IPS DF 4.7 (cell line): ENCODE measurements around the gene GORAB.

Experiments
- DNase-seq: peaks from one replicate; pipeline ENCODE4 v3.0.0-alpha.2; 2013; ENCODE audit warnings: low spot score; ENCODE audit errors: extremely low read depth

GORAB gene

GRCh38 chr1:170531758-170532657 lies at the start of gene GORAB:
TSS of gene GORAB (plus strand) at chr1:170532166. CDS start at chr1:170532224, 58 bp downstream.
- DNase-seq, result peak; percentile 60

GRCh38 chr1:170483051-170483450 lies 48.9 kb upstream of the GORAB start:
- DNase-seq, result no peak

- no peak for DNase-seq
Observed at GRCh38 chr1:170487503-170487902, 44.5 kb upstream of the GORAB start.

- no peak for DNase-seq
Observed at GRCh38 chr1:170491291-170491690, 40.7 kb upstream of the GORAB start.

- no peak for DNase-seq
Observed at GRCh38 chr1:170494369-170494768, 37.6 kb upstream of the GORAB start.

- no peak for DNase-seq
Observed at GRCh38 chr1:170495006-170495405, 37.0 kb upstream of the GORAB start.

GRCh38 chr1:170498876-170499275 lies 33.1 kb upstream of the GORAB start:
- no peak for DNase-seq

GRCh38 chr1:170503665-170504064 lies 28.3 kb upstream of the GORAB start:
- no peak for DNase-seq

- DNase-seq, result no peak
Observed at GRCh38 chr1:170510163-170510562, 21.8 kb upstream of the GORAB start.

- no peak for DNase-seq
Observed at GRCh38 chr1:170511038-170511437, 20.9 kb upstream of the GORAB start.

- DNase-seq, result no peak
Observed at GRCh38 chr1:170513138-170513537, 18.8 kb upstream of the GORAB start.

- DNase-seq, result no peak
Observed at GRCh38 chr1:170518185-170518834, 13.7 kb upstream of the GORAB start.

GRCh38 chr1:170518965-170519364 lies 13.0 kb upstream of the GORAB start:
- no peak for DNase-seq

- DNase-seq, result no peak
Observed at GRCh38 chr1:170520601-170521000, 11.4 kb upstream of the GORAB start.

GRCh38 chr1:170521818-170522217 lies 10.1 kb upstream of the GORAB start:
- DNase-seq, result no peak

GRCh38 chr1:170530972-170531757 lies 801 bp upstream of the GORAB start:
- no peak for DNase-seq

GRCh38 chr1:170533298-170533697 lies 1.3 kb downstream of the GORAB start:
- DNase-seq, result no peak

GRCh38 chr1:170534626-170535147 lies 2.7 kb downstream of the GORAB start:
- DNase-seq, result no peak

GRCh38 chr1:170535418-170535817 lies 3.5 kb downstream of the GORAB start:
- DNase-seq, result no peak

GRCh38 chr1:170536924-170537551 lies 5.1 kb downstream of the GORAB start:
- no peak for DNase-seq
